Adrenal gland (tissue), 12 donors: Measurements from ENCODE around the gene LSM4. TPM values are rescaled to one million over a fixed set of nuclear protein-coding genes. Genes with fewer than 3 reads are reported as not detected.

Source experiments
- DNase-seq, 7 donors: peaks; one replicate each; pipeline ENCODE4 v3.0.0-alpha.2; 2019 to 2020
- H3K27ac ChIP-seq, 5 donors: fragments of 200-600 bp; sonication (generic) in 4 of 5; 1 replicate in 3 of 5; 2 replicates in 2 of 5; pipeline versions ENCODE4 v1.5.1 to v1.8.0; 2016 to 2020; ENCODE audit warnings: mild to moderate bottlenecking in 1 of 5
- H3K27me3 ChIP-seq: fragments of 200-600 bp; 2 replicates; pipeline ENCODE4 v1.8.0; 2021
- H3K36me3 ChIP-seq, 2 donors: fragments of 200-600 bp; replicated peaks in 1 of 2; 1 replicate in 1 of 2; 2 replicates in 1 of 2; pipeline versions ENCODE4 v1.5.1 to v1.8.0; 2018 to 2022
- H3K4me1 ChIP-seq, 2 donors: fragments of 200-600 bp; replicated peaks in 1 of 2; 1 replicate in 1 of 2; 2 replicates in 1 of 2; pipeline versions ENCODE4 v1.5.1 to v1.8.0; 2018 to 2021
- H3K4me3 ChIP-seq, 4 donors: fragments of 200-600 bp; sonication (generic) in 3 of 4; one replicate each; pipeline ENCODE4 v1.5.1; 2016 to 2018
- H3K9me3 ChIP-seq, 3 donors: fragments of 200-600 bp; sonication (generic) in 1 of 3; replicated peaks in 1 of 3; 1 replicate in 2 of 3; 2 replicates in 1 of 3; pipeline versions ENCODE4 v1.5.1 to v1.8.0; 2016 to 2021
- CTCF ChIP-seq, 6 experiments: fragments of 450-650 bp in 4 of 6; fragments of 200-600 bp in 2 of 6; sonication (generic) in 1 of 6; IDR thresholded peaks; 1 replicate in 5 of 6; 2 replicates in 1 of 6; pipeline versions ENCODE4 v1.5.1 to v1.8.0; 2016 to 2021; ENCODE audit warnings: antibody characterized with exemption in 6 of 6, mild to moderate bottlenecking in 2 of 6, moderate library complexity in 1 of 6
- POLR2A ChIP-seq, 2 donors: fragments of 450-650 bp; IDR thresholded peaks; one replicate each; pipeline ENCODE4 v1.6.1; 2017; ENCODE audit warnings: antibody characterized with exemption in 2 of 2, mild to moderate bottlenecking in 2 of 2, moderate library complexity in 1 of 2
- WGBS, 4 donors: extraction: QIAGEN DNeasy Blood & Tissue Kit in 2 of 4; methylation state at CpG; one replicate each; pipeline versions ENCODE4 v1.1.5 to v1.1.7; 2013 to 2017; 5-methylcytosine and 5-hydroxymethylcytosine counted together
- intact Hi-C, 2 donors: fragments of 100-400 bp; cut with DNase I; formaldehyde crosslinking; loops; one replicate each; pipeline versions ENCODE4 v1.14.1 to v1.15.0; 2022 to 2023
- polyA plus RNA-seq, 3 donors: library from polyadenylated mRNA; stranded (reverse); fragments of 200-250 nt in 2 of 3; fragments of 350-450 nt in 1 of 3; fragmentation: Illumina TruSeq in 1 of 3; extraction: RNeasy Lipid Tissue Mini Kit (QIAGEN cat#74804) in 1 of 3; gene quantifications; one replicate each; pipeline ENCODE4 v1.2.3, GENCODE V29; 2013 to 2014
- total RNA-seq, 9 donors: library from RNA; depleted of rRNA in 4 of 9; stranded (reverse); fragments of >200 nt in 4 of 9; fragments of 120-200 nt in 1 of 9; fragmentation: NEBNext Ultra II Directional in 1 of 9; extraction: Animal tissue kit (Norgen Biotek cat#: 25700) in 1 of 9; gene quantifications; one replicate each; pipeline versions ENCODE4 v1.1.0 to v1.2.4, GENCODE V29; 2013 to 2023
- donor health status: healthy with polysubstance abuse.
- donor health status: Bipolar disorder and iron deficiency.
- donor health status: DM: yes; HTN: yes; CAD: no.
- donor health status: DM: no; HTN: no; CAD: no.
- donor health status: DM: no; HTN: no; CAD: no.
- donor health status: DM: yes; HTN: yes; CAD: no.

LSM4 gene
- total and polyA plus RNA-seq, 12 donors = 105 to 290 (median 161) TPM

- H3K27me3 ChIP-seq = no peaks in the 10 kb centered on the region
- H3K36me3 ChIP-seq = no peaks in the 10 kb centered on the region
- H3K4me3 ChIP-seq = no peak overlapping the region
- H3K27ac ChIP-seq = no peak overlapping the region
- no peaks in the 10 kb centered on the region for H3K9me3 ChIP-seq
- DNase-seq = no peak
- TF ChIP-seq CTCF (IDR thresholded peaks at IDR 0.05) (no peak), POLR2A (IDR thresholded peaks at IDR 0.05) (no peak)
- peaks cover 7 to 10% of the 10 kb centered on the region in 2 donors for H3K4me1 ChIP-seq
- intact Hi-C loops = no loop called here
- 69 to 88% (median 85%) methylated on average over 10 to 15 of the region's 15 CpGs for WGBS, 4 donors
These were observed 10.1 kb upstream of the LSM4 start for GRCh38 chr19:18332917-18333530.

GRCh38 chr19:18330868-18331267 lies 8.0 kb upstream of the LSM4 start:
- no peak overlapping the region for H3K27ac ChIP-seq
- no peaks in the 10 kb centered on the region for H3K36me3 ChIP-seq
- H3K4me3 ChIP-seq = no peak overlapping the region
- 81 to 92% (median 89%) methylated on average over 9 of the region's 9 CpGs for WGBS, 4 donors
- DNase-seq = no peak
- intact Hi-C loops = no loop called here
- no peaks in the 10 kb centered on the region for H3K27me3 ChIP-seq
- H3K4me1 ChIP-seq = peaks cover 7 to 10% of the 10 kb centered on the region in 2 donors
- TF ChIP-seq POLR2A (IDR thresholded peaks at IDR 0.05) (no peak), CTCF (IDR thresholded peaks at IDR 0.05) (no peak)
- no peaks in the 10 kb centered on the region for H3K9me3 ChIP-seq

- H3K27me3 ChIP-seq = no peaks in the 10 kb centered on the region
- no peak for TF ChIP-seq CTCF (IDR thresholded peaks at IDR 0.05)
- no peak for TF ChIP-seq POLR2A (IDR thresholded peaks at IDR 0.05)
- H3K36me3 ChIP-seq = no peaks in the 10 kb centered on the region
- intact Hi-C loops = loop anchor here in 1 of 2 donors (5.0 kb wide), 1 partner anchor 52 kb away; no protein-coding TSS in a partner anchor
- peak in 1 of 7 donors; percentile 35 for DNase-seq
- no peaks in the 10 kb centered on the region for H3K9me3 ChIP-seq
- peaks cover 8 to 13% of the 10 kb centered on the region in 2 donors for H3K4me1 ChIP-seq
- 47 to 62% (median 57%) methylated on average over 2 to 6 of the region's 6 CpGs for WGBS, 4 donors
- H3K27ac ChIP-seq = peak overlapping the region; percentile 25 to 86 (median 66)
- H3K4me3 ChIP-seq = peak overlapping the region in 1 of 4 donors; percentile 47
These were observed 6.1 kb upstream of the LSM4 start for GRCh38 chr19:18329035-18329376.

- H3K27ac ChIP-seq = peak overlapping the region; percentile 25 to 86 (median 66)
- TF ChIP-seq POLR2A (IDR thresholded peaks at IDR 0.05) (peak; percentile 54 to 97), CTCF (IDR thresholded peaks at IDR 0.05) (peak; percentile 92 to 99 (median 99))
- no peaks in the 10 kb centered on the region for H3K36me3 ChIP-seq
- 1 to 3% (median 2%) methylated on average over 9 of the region's 9 CpGs for WGBS, 4 donors
- no peaks in the 10 kb centered on the region for H3K9me3 ChIP-seq
- H3K27me3 ChIP-seq = no peaks in the 10 kb centered on the region
- H3K4me3 ChIP-seq = peak overlapping the region in 1 of 4 donors; percentile 47
- DNase-seq = peak; percentile 93 to 99 (median 97)
- H3K4me1 ChIP-seq = peaks cover 13 to 19% of the 10 kb centered on the region in 2 donors
- intact Hi-C loops = loop anchor here in 1 of 2 donors (5.0 kb wide), 1 partner anchor 51 kb away; no protein-coding TSS in a partner anchor
These were observed 5.6 kb upstream of the LSM4 start for GRCh38 chr19:18328340-18329034.
